K562 (cell line): ENCODE measurements around the gene GINS3. TPM values are rescaled to one million over a fixed set of nuclear protein-coding genes. Genes with fewer than 3 reads are reported as not detected.

Source experiments
- BMI1 ChIP-seq: fragments of 150-350 bp; IDR thresholded peaks from 2 replicates; pipeline ENCODE4 v1.6.1; 2014; ENCODE audit warnings: low read length
- CBX5 ChIP-seq: IDR thresholded peaks from 2 replicates; pipeline ENCODE4 v1.6.1; 2014; ENCODE audit warnings: low read depth, borderline replicate concordance
- GABPA ChIP-seq: fragments of 200-800 bp; sonication (Bioruptor generic); conservative IDR thresholded peaks from 2 replicates; pipeline ENCODE4 v1.6.1; 2016; ENCODE audit warnings: low read depth, missing genetic modification characterization, missing compliant biosample characterization
- HLTF ChIP-seq: fragments of 450-650 bp; IDR thresholded peaks from 2 replicates; pipeline ENCODE4 v1.6.1; 2016
- KLF6 ChIP-seq: fragments of 250-450 bp; sonication (Bioruptor Pico); IDR thresholded peaks from 2 replicates; pipeline ENCODE4 v1.4.0; 2020; ENCODE audit warnings: mild to moderate bottlenecking, moderate library complexity, borderline replicate concordance
- MEF2D ChIP-seq: conservative IDR thresholded peaks from 2 replicates; pipeline ENCODE4 v1.6.1; 2016; ENCODE audit warnings: low read depth, missing genetic modification characterization, missing compliant biosample characterization
- MTA1 ChIP-seq: fragments of 450-650 bp; IDR thresholded peaks from 2 replicates; pipeline ENCODE4 v1.6.1; 2017; ENCODE audit warnings: borderline replicate concordance
- NR2C1 ChIP-seq, 2 experiments: fragments of 450-650 bp; IDR thresholded peaks; 2 replicates each; pipeline ENCODE4 v1.6.1; 2017; ENCODE audit warnings: mild to moderate bottlenecking in 2 of 2, antibody characterized with exemption in 1 of 2, inconsistent platforms in 1 of 2, missing compliant biosample characterization in 1 of 2, missing genetic modification characterization in 1 of 2
- NR2C2 ChIP-seq, 2 experiments: fragments of 200-800 bp in 1 of 2; sonication (Bioruptor generic) in 1 of 2; sonication (generic) in 1 of 2; formaldehyde crosslinking in 1 of 2; IDR thresholded peaks; 2 replicates each; pipeline versions ENCODE4 v1.6.1 to v1.8.0; 2016 to 2022; ENCODE audit warnings: mild to moderate bottlenecking in 1 of 2, missing compliant biosample characterization in 1 of 2, missing genetic modification characterization in 1 of 2, missing genetic modification reagents in 1 of 2
- PBX2 ChIP-seq, 2 experiments: IDR thresholded peaks in 1 of 2; conservative IDR thresholded peaks in 1 of 2; 2 replicates each; pipeline ENCODE4 v1.6.1; 2016; ENCODE audit warnings: low read depth in 2 of 2, mild to moderate bottlenecking in 1 of 2, missing compliant biosample characterization in 1 of 2, missing genetic modification characterization in 1 of 2, moderate library complexity in 1 of 2
- RHOXF2B ChIP-seq: fragments of 250-450 bp; sonication (Bioruptor Pico); conservative IDR thresholded peaks from 2 replicates; pipeline ENCODE4 v1.5.1; 2021
- TCF3 ChIP-seq: sonication (generic); formaldehyde crosslinking; IDR thresholded peaks from 2 replicates; pipeline ENCODE4 v1.4.0; 2020; ENCODE audit warnings: mild to moderate bottlenecking, missing genetic modification reagents
- TGIF2 ChIP-seq: sonication (generic); formaldehyde crosslinking; IDR thresholded peaks from 2 replicates; pipeline ENCODE4 v1.8.1; 2022; ENCODE audit warnings: mild to moderate bottlenecking, missing genetic modification reagents, moderate library complexity
- YBX1 ChIP-seq: fragments of 450-650 bp; IDR thresholded peaks from 2 replicates; pipeline ENCODE4 v1.7.1; 2016; ENCODE audit warnings: mild to moderate bottlenecking
- ZNF133 ChIP-seq: fragments of 250-450 bp; sonication (Bioruptor Pico); IDR thresholded peaks from 2 replicates; pipeline ENCODE4 v1.4.0; 2020; ENCODE audit warnings: mild to moderate bottlenecking
- ZNF134 ChIP-seq: fragments of 250-450 bp; sonication (Bioruptor Pico); conservative IDR thresholded peaks from 2 replicates; pipeline ENCODE4 v1.4.0; 2020
- ZNF197 ChIP-seq: fragments of 200-800 bp; sonication (Bioruptor generic); IDR thresholded peaks from 2 replicates; pipeline ENCODE4 v1.6.1; 2016; ENCODE audit warnings: low read depth, missing genetic modification characterization, missing compliant biosample characterization
- ZNF444 ChIP-seq: fragments of 250-450 bp; sonication (Bioruptor Pico); IDR thresholded peaks from 2 replicates; pipeline ENCODE4 v1.4.0; 2020; ENCODE audit warnings: mild to moderate bottlenecking, moderate library complexity
- ZNF592 ChIP-seq: fragments of 450-650 bp; IDR thresholded peaks from 2 replicates; pipeline ENCODE4 v1.6.1; 2017; ENCODE audit warnings: antibody characterized with exemption, mild to moderate bottlenecking
- ZNF668 ChIP-seq: fragments of 250-450 bp; sonication (Bioruptor Pico); IDR thresholded peaks from 2 replicates; pipeline ENCODE4 v1.8.0; 2022; ENCODE audit warnings: mild to moderate bottlenecking, inconsistent platforms
- ZNF740 ChIP-seq, 3 experiments: fragments of 200-800 bp in 1 of 3; sonication (Bioruptor generic) in 1 of 3; sonication (generic) in 1 of 3; formaldehyde crosslinking in 1 of 3; IDR thresholded peaks; 2 replicates each; pipeline versions ENCODE4 v1.6.1 to v1.8.0; 2016 to 2022; ENCODE audit warnings: mild to moderate bottlenecking in 2 of 3, missing compliant biosample characterization in 2 of 3, missing genetic modification characterization in 2 of 3, missing genetic modification reagents in 1 of 3
- polyA plus RNA-seq, 8 experiments: library from polyadenylated mRNA; depleted of rRNA in 4 of 8; stranded (reverse) in 5 of 8; unstranded in 3 of 8; fragments of >200 nt; fragmentation: Nextera tagmentation in 2 of 8; fragmentation: Illumina TruSeq in 1 of 8; extraction: Ambion mirVana in 2 of 8; extraction: Trizol in 1 of 8; gene quantifications; 2 replicates each; pipeline versions ENCODE4 v1.2.1 to v1.2.3, GENCODE V29; 2011 to 2014; ENCODE audit warnings: inconsistent platforms in 1 of 8, missing spikeins in 1 of 8
- total RNA-seq, 7 experiments: library from RNA; depleted of rRNA in 6 of 7; stranded (reverse); fragments of >200 nt in 6 of 7; fragmentation: Illumina TruSeq in 2 of 7; extraction: Trizol in 2 of 7; gene quantifications; 2 replicates each; pipeline versions ENCODE4 v1.2.1 to v1.2.3, GENCODE V29; 2011 to 2021; ENCODE audit warnings: low replicate concordance in 1 of 7

The GINS3 gene
- total and polyA plus RNA-seq, 9 of the 15 experiments (the other 6 are each of a cell fraction or from before 2014, with no cell fraction given): 17.8 to 31.9 (median 25.4) TPM

GRCh38 chr16:58433569-58433951, 41.3 kb downstream of the GINS3 start (continued):
- no peak for TF ChIP-seq HLTF
- peak; percentile 87 for TF ChIP-seq MEF2D (tag)
- TF ChIP-seq ZNF740 (CRISPR knock-in tag; IDR thresholded peaks at IDR 0.05): no peak
- peak in 1 of 2 experiments; percentile 84; a peak in 2 of 4 replicates for TF ChIP-seq ZNF740 (tag; IDR thresholded peaks at IDR 0.05)
- TF ChIP-seq MTA1: no peak
- no peak for TF ChIP-seq TCF3 (CRISPR knock-in tag)
- TF ChIP-seq TGIF2 (CRISPR knock-in tag): no peak
- TF ChIP-seq NR2C2 (CRISPR knock-in tag; IDR thresholded peaks at IDR 0.05): no peak
- TF ChIP-seq NR2C2 (tag; IDR thresholded peaks at IDR 0.05): peak; percentile 19; the same call in 1 of the 2 replicates
- no peak for TF ChIP-seq PBX2 (CRISPR knock-in tag; IDR thresholded peaks at IDR 0.05; ENCODE audit: low read depth)
- 0 out of 2 replicates have a peak, but pooled peaks have one; percentile 19 for TF ChIP-seq PBX2 (tag; conservative IDR thresholded peaks at IDR 0.05; ENCODE audit: low read depth)
- peak; percentile 42; the same call in 1 of the 2 replicates for TF ChIP-seq ZNF444
- no peak for TF ChIP-seq YBX1
- peak; percentile 58; the same call in 1 of the 2 replicates for TF ChIP-seq ZNF668 (CRISPR knock-in tag)
- peak; percentile 79; the same call in 1 of the 2 replicates for TF ChIP-seq KLF6
- TF ChIP-seq ZNF133: no peak
- peak; percentile 93 for TF ChIP-seq ZNF592
- TF ChIP-seq ZNF197 (CRISPR knock-in tag): peak; percentile 90; the same call in 1 of the 2 replicates
- no peak for TF ChIP-seq BMI1
- TF ChIP-seq ZNF134: peak; percentile 59; the same call in 1 of the 2 replicates
- no peak for TF ChIP-seq RHOXF2B (CRISPR knock-in tag)
- no peak for TF ChIP-seq CBX5
- TF ChIP-seq NR2C1 (IDR thresholded peaks at IDR 0.05): no peak
- TF ChIP-seq NR2C1 (tag; IDR thresholded peaks at IDR 0.05): peak; percentile 74
- TF ChIP-seq GABPA (tag): 0 out of 2 replicates have a peak, but pooled peaks have one; percentile 36
